GM21529 (cell line): ENCODE measurements around the gene STX17.
"Not testable (repeated sequence)": the region's sequence is repeated elsewhere in the genome, so short reads cannot be mapped to it uniquely, and the experiment has no call there.

Source experiments
- ATAC-seq: cut with Tn5 transposase; IDR thresholded peaks from one replicate; pipeline ENCODE4 v1.9.1; 2021; ENCODE audit not compliant: unreplicated experiment

The STX17 gene

GRCh38 chr9:99966716-99967115 is 60.3 kb downstream of the STX17 start:
- no peak for ATAC-seq

DNA sequence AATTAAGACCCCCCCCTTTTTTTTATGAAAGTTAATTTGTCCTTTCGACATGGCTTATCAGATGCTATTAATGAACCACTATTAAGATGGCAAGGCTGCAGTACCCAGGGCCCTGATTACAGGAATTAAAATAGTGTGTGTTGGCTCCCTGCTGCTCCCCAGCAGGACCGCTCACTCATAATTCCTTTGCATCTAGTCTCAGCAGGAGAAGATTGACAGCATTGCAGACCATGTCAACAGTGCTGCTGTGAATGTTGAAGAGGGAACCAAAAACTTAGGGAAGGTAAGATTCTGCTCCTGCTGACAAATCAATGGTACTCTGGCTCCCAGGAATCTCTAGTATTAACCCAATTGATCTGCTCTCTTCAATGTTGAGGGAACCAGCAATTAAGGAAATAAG is 61.0 kb downstream of the STX17 start:
- no peak for ATAC-seq

- ATAC-seq, result no peak
These were observed 64.0 kb downstream of the STX17 start for GRCh38 chr9:99970481-99970880.

DNA sequence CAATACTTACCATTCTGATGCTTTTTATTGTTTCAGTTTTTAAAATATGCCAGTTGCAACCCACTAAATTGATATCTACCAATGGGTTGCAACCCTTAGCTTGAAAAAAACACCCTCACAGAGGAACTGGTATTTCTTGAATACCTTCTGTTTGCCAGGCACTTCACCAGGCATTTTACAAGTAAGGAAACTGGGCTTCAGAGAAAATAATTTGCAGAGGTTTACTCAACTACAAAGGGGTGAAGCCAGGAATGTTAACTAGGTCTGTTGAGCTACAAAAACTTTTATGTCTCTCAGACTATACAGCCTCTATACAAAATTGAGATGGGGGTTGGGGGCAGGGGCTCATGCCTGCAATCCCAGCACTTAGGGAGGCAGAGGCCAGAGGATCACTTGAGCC is 65.0 kb downstream of the STX17 start:
- no peak for ATAC-seq

DNA sequence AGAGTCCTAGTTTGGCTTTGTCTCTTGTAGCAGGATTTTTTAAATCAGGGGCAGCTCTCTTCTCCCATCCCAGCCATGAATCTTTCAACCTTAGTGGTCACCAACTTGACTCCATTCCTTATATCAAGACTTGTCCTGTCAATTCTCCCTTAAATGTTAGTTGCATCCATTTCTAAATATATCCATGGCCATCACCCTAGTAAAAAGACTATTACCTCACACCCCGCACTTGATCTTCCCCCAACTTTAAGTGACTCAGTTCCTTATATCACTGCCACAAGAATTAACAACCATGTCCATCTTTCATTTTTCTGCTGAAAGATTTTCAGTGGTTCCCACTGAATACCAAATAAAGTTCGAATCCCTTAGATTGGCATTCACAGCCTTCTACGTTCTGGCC is 67.0 kb downstream of the STX17 start:
- ATAC-seq, result no peak

GRCh38 chr9:99977033-99977792 is 70.8 kb downstream of the STX17 start:
- ATAC-seq, result no peak

DNA sequence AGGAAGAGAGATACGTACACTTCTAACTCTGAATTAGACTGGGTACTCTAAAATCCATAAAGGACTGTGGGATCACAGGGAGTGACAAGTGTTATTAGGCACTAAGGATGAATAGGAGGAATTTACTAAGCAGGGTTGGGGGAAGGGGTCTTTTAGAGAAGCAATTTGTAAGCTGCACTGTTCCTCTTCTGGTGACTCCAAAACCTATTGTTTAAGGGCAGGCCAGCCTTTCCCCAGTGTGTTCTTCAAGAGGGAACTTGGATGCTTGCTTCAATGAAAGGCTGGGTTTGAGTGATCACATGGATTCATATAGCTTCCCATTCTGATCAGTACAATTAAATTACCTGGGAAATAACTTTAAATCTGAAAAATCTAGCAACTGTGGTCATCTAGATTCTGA is 71.8 kb downstream of the STX17 start:
- ATAC-seq, result no peak

- no peak for ATAC-seq
These were observed 74.1 kb downstream of the STX17 start for GRCh38 chr9:99980598-99980997.

- no peak for ATAC-seq
These were observed 80.2 kb downstream of the STX17 start for GRCh38 chr9:99986642-99987041.

DNA sequence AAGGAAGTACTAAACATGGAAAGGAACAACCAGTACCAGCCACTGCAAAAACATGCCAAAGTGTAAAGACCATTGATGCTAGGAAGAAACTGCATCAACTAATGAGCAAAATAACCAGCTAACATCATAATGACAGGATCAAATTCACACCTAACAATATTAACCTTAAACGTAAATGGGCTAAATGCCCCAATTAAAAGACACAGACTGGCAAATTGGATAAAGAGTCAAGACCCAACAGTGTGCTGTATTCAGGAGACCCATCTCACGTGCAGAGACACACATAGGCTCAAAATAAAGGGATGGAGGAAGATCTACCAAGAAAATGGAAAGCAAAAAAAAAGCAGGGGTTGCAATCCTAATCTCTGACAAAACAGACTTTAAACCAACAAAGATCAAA is 84.1 kb downstream of the STX17 start:
- ATAC-seq, result not testable (repeated sequence)

GRCh38 chr9:99998266-99998665 is 91.8 kb downstream of the STX17 start:
- no peak for ATAC-seq

- no peak for ATAC-seq
These were observed 92.4 kb downstream of the STX17 start for GRCh38 chr9:99998866-99999265.

GRCh38 chr9:99999797-100000196 is 93.3 kb downstream of the STX17 start:
- ATAC-seq, result no peak

- no peak for ATAC-seq
These were observed 104.7 kb downstream of the STX17 start for GRCh38 chr9:100011062-100011681.

DNA sequence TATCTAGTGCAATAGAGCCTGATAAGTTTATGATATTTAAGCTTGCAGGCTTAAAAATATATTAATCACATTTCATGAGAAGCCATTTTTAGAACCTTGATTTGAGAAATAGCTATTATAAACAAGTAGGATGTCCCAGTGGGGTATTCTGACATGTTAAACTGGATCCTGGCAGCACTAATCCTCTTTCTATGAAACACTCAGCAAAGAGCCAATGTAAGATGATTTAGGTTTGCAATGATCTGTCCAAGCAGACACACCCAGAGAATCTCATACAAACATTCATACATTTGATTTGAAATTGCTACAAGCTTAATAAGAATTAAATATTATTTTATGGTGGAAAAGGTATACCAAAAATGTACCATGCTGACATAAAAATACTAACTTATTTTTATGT is 105.8 kb downstream of the STX17 start:
- no peak for ATAC-seq

DNA sequence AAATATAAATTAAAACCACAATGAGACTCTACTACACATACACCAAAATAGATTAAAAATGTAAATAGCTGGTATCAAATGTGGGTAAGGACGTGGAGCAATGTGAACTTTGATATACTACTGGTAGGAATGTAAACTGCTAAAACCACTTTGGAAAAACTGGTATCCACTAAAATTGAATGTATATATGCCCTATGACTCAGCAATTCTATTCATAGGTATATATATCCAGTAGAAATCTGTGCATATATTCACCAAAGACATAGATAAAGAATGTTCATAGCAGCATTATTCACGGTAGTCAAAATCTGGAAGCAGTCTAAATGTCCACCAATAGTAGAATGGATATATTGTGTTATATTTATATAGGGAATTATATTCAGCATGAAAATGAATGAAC is 107.1 kb downstream of the STX17 start:
- ATAC-seq, result no peak

DNA sequence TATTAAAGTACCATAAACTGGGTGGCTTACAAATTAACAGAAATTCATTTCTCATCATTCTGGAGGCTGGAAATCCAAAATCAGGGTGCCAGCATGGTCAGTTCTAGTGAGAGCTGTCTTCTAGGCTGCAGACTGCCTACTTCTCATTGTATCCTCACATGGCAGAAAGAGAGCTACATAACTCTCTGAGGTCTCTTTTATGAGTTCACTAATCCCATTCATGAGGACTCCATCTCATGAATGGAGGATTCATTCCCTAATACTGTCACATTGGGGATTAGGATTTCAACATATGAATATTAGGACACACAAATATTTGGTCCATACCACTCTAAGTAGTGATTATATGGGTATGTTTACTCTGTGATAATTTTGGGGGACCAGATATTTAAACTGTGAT is 108.4 kb downstream of the STX17 start:
- ATAC-seq, result no peak

- ATAC-seq, result no peak
These were observed 113.1 kb downstream of the STX17 start for GRCh38 chr9:100019541-100019940.
